ENCODE data around the gene CHSY3.
A peak's percentile ranks its signal among the peaks of the same experiment; 100 is the strongest.

Gene CHSY3

GRCh38 chr5:130034566-130035210, 130.4 kb downstream of the CHSY3 start:
- DNase-seq (ENCODE audit: low read depth): peak; percentile 9
- H3K4me3 ChIP-seq (ENCODE audit: low read length): no peak overlapping the region
- TF ChIP-seq CTCF (conservative IDR thresholded peaks at IDR 0.05; ENCODE audit: low read depth, low read length): no peak

GRCh38 chr5:130035388-130035787, 131.1 kb downstream of the CHSY3 start:
- no peak for TF ChIP-seq CTCF (conservative IDR thresholded peaks at IDR 0.05; ENCODE audit: low read depth, low read length)

GRCh38 chr5:130037905-130038304, 133.6 kb downstream of the CHSY3 start:
- no peak overlapping the region for H3K4me3 ChIP-seq (ENCODE audit: low read length)
- no peak for DNase-seq (ENCODE audit: low read depth)
- no peak for TF ChIP-seq CTCF (conservative IDR thresholded peaks at IDR 0.05; ENCODE audit: low read depth, low read length)

More at GRCh38 chr5:130035388-130035787, 131.1 kb downstream of the CHSY3 start:
- no peak for DNase-seq (ENCODE audit: low read depth)
- no peak overlapping the region for H3K4me3 ChIP-seq (ENCODE audit: low read length)

GRCh38 chr5:130043834-130044233, 139.6 kb downstream of the CHSY3 start:
- H3K4me3 ChIP-seq (ENCODE audit: low read length): no peak overlapping the region
- no peak for TF ChIP-seq CTCF (conservative IDR thresholded peaks at IDR 0.05; ENCODE audit: low read depth, low read length)
- DNase-seq (ENCODE audit: low read depth): no peak

GRCh38 chr5:130045334-130045733, 141.1 kb downstream of the CHSY3 start:
- no peak for TF ChIP-seq CTCF (conservative IDR thresholded peaks at IDR 0.05; ENCODE audit: low read depth, low read length)
- H3K4me3 ChIP-seq (ENCODE audit: low read length): no peak overlapping the region
- no peak for DNase-seq (ENCODE audit: low read depth)

- no peak for DNase-seq (ENCODE audit: low read depth)
These were observed 146.3 kb downstream of the CHSY3 start for GRCh38 chr5:130050585-130050984.

More at GRCh38 chr5:130050585-130050984, 146.3 kb downstream of the CHSY3 start:
- H3K4me3 ChIP-seq (ENCODE audit: low read length): no peak overlapping the region
- TF ChIP-seq CTCF (conservative IDR thresholded peaks at IDR 0.05; ENCODE audit: low read depth, low read length): no peak
